Sigmoid colon (tissue), 7 donors: ENCODE results near the gene TEAD4. TPM values are rescaled to one million over a fixed set of nuclear protein-coding genes. Genes with fewer than 3 reads are reported as not detected.

Source experiments
- DNase-seq: peaks from one replicate; pipeline ENCODE4 v3.0.0-alpha.2; 2019
- H3K27ac ChIP-seq, 4 donors: fragments of 200-600 bp; sonication (generic); one replicate each; pipeline ENCODE4 v1.5.1; 2016 to 2019; ENCODE audit warnings: mild to moderate bottlenecking in 1 of 4
- H3K27me3 ChIP-seq, 3 donors: fragments of 200-600 bp; sonication (generic); one replicate each; pipeline ENCODE4 v1.5.1; 2019; ENCODE audit warnings: mild to moderate bottlenecking in 1 of 3
- H3K36me3 ChIP-seq, 4 donors: fragments of 200-600 bp; sonication (generic); one replicate each; pipeline ENCODE4 v1.5.1; 2016 to 2019
- H3K4me1 ChIP-seq, 4 donors: fragments of 200-600 bp; sonication (generic); one replicate each; pipeline ENCODE4 v1.5.1; 2017 to 2019
- H3K4me3 ChIP-seq, 4 donors: fragments of 200-600 bp; sonication (generic); one replicate each; pipeline ENCODE4 v1.5.1; 2017 to 2019; ENCODE audit warnings: mild to moderate bottlenecking in 2 of 4, moderate library complexity in 1 of 4
- H3K9me3 ChIP-seq, 4 donors: fragments of 200-600 bp in 3 of 4; sonication (generic) in 3 of 4; one replicate each; pipeline versions ENCODE4 v1.5.1 to v1.6.1; 2013 to 2019
- EP300 ChIP-seq, 4 donors: sonication (generic); formaldehyde crosslinking; IDR thresholded peaks; one replicate each; pipeline ENCODE4 v1.6.1; 2017; ENCODE audit warnings: antibody characterized with exemption in 4 of 4
- POLR2A ChIP-seq, 2 donors: fragments of 450-650 bp; IDR thresholded peaks; one replicate each; pipeline ENCODE4 v1.6.1; 2016; ENCODE audit warnings: antibody characterized with exemption in 2 of 2, mild to moderate bottlenecking in 2 of 2, moderate library complexity in 2 of 2
- POLR2AphosphoS5 ChIP-seq, 4 donors: sonication (generic); formaldehyde crosslinking; IDR thresholded peaks; one replicate each; pipeline ENCODE4 v1.6.1; 2017; ENCODE audit warnings: antibody characterized with exemption in 4 of 4
- WGBS, 2 donors: extraction: QIAGEN DNeasy Blood & Tissue Kit; methylation state at CpG; one replicate each; pipeline ENCODE4 v1.1.7; 2013; 5-methylcytosine and 5-hydroxymethylcytosine counted together
- intact Hi-C: fragments of 100-400 bp; cut with DNase I; formaldehyde crosslinking; loops from one replicate; pipeline ENCODE4 v1.15.1; 2023
- polyA plus RNA-seq, 3 donors: library from polyadenylated mRNA; stranded (reverse); fragments of 200-250 nt; gene quantifications; one replicate each; pipeline ENCODE4 v1.2.3, GENCODE V29; 2013
- total RNA-seq, 4 donors: library from RNA; depleted of rRNA; stranded (reverse); fragments of >200 nt; gene quantifications; one replicate each; pipeline ENCODE4 v1.1.0, GENCODE V29; 2016
- TF ChIP-seq, protein P1 (sequence below), 4 experiments: fragments of 450-650 bp in 3 of 4; fragments of 200-600 bp in 1 of 4; IDR thresholded peaks; one replicate each; pipeline ENCODE4 v1.5.1; 2016 to 2019; ENCODE audit warnings: antibody characterized with exemption in 4 of 4, mild to moderate bottlenecking in 3 of 4, moderate library complexity in 2 of 4
- donor health status: healthy with polysubstance abuse.
- donor health status: Bipolar disorder and iron deficiency.
- donor health status: healthy.

Gene TEAD4
- total and polyA plus RNA-seq, 7 donors: 1.6 to 31.2 (median 3.8) TPM

DNA sequence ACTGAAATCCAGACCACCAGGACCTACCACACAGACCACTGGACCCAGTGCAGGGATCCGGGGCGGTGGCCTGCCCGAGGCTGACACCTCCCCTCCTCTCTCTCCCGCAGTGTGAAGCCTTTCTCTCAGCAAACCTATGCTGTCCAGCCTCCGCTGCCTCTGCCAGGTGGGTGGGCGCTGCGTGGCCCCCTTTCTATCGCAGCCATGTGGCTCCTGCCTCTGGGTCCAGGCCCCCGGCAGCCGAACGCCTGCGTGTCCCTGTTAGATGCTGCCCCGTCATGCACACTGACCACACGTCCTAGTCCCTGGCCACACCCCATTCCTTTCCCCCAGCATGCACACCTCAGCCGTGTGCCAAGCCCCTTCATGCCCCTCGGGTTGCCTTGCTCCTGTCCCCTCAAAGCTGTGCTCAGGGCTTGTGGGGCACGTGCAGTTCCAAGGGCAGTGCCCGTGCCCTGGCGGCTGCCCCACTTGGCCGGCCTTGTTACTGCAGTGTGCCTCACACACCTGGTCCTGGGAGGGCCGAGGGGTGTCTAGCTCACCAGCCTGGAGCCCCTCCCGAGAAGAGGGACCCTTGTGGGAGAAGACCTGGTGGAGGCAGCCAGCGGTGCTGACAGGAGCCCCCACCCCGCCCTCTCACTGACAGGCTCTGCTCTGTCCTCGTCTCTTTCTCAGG lies 59.9 kb downstream of the TEAD4 start:
- no peak for DNase-seq
- Histone ChIP-seq H3K4me1 (no peaks in the 10 kb centered on the region), H3K4me3 (no peak overlapping the region), H3K9me3 (no peaks in the 10 kb centered on the region), H3K27ac (no peak overlapping the region), H3K27me3 (no peaks in the 10 kb centered on the region), H3K36me3 (peaks cover 0 to 4% (median 0%) of the 10 kb centered on the region in 4 donors)
- intact Hi-C loops: no loop called here
- 89 to 94% methylated on average over 25 of the region's 25 CpGs for WGBS, 2 donors
- TF ChIP-seq POLR2AphosphoS5 (IDR thresholded peaks at IDR 0.05) (no peak), POLR2A (IDR thresholded peaks at IDR 0.05) (no peak), EP300 (IDR thresholded peaks at IDR 0.05) (no peak)
- TF ChIP-seq, protein P1, sequence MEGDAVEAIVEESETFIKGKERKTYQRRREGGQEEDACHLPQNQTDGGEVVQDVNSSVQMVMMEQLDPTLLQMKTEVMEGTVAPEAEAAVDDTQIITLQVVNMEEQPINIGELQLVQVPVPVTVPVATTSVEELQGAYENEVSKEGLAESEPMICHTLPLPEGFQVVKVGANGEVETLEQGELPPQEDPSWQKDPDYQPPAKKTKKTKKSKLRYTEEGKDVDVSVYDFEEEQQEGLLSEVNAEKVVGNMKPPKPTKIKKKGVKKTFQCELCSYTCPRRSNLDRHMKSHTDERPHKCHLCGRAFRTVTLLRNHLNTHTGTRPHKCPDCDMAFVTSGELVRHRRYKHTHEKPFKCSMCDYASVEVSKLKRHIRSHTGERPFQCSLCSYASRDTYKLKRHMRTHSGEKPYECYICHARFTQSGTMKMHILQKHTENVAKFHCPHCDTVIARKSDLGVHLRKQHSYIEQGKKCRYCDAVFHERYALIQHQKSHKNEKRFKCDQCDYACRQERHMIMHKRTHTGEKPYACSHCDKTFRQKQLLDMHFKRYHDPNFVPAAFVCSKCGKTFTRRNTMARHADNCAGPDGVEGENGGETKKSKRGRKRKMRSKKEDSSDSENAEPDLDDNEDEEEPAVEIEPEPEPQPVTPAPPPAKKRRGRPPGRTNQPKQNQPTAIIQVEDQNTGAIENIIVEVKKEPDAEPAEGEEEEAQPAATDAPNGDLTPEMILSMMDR (IDR thresholded peaks at IDR 0.05): no peak

DNA sequence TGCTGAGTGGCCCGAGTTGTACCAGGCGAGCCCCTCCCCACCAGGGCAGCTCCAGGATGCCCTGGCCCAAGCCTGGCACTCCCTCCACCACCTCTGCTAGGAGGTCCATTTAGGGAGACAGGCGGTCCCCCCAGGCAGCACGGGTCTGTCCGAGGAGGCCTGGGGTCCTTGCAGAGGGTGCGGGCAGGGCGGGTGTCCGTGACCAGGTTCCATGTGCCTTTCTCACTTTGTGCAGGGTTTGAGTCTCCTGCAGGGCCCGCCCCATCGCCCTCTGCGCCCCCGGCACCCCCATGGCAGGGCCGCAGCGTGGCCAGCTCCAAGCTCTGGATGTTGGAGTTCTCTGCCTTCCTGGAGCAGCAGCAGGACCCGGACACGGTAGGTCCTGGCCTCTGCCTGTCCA lies 61.2 kb downstream of the TEAD4 start:
- intact Hi-C loops: no loop called here
- TF ChIP-seq, protein P1 (IDR thresholded peaks at IDR 0.05): no peak
- TF ChIP-seq POLR2AphosphoS5 (IDR thresholded peaks at IDR 0.05) (no peak), EP300 (IDR thresholded peaks at IDR 0.05) (no peak), POLR2A (IDR thresholded peaks at IDR 0.05) (no peak)

DNA sequence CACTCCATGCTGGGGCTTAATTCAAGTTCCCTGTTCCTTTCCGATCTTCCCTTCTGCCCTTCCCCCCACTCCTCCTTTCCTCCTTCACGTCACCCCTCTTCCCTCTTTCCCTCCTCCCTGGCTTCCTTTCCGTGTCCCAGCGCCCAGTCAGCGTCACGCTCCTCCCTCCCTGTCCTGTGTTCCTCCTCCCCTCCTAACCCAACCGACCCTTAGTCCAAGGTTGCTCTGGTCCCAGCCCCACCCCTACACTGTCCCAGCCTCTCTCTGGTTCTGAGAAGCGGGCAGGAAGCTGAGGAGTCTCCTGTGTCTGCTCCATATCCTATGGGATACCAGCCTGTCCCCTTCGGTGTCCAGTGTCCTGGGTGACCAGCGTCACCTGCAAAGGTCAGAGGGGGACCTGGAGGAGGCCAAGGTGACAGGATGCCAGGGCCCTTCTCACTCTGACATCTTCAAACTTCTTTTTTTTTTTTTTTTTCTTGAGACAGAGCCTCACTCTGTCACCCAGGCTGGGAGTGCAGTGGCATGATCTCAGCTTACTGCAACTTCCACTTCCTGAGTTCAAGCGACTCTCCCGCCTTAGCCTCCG lies 61.7 kb downstream of the TEAD4 start:
- no peak overlapping the region for H3K27ac ChIP-seq
- H3K4me1 ChIP-seq: no peaks in the 10 kb centered on the region
- peaks cover 0 to 4% (median 0%) of the 10 kb centered on the region in 4 donors for H3K36me3 ChIP-seq
- no peak overlapping the region for H3K4me3 ChIP-seq
- whole genome bisulfite sequencing, 2 donors: 88% methylated on average over 13 of the region's 13 CpGs
- DNase-seq: no peak
- no peaks in the 10 kb centered on the region for H3K9me3 ChIP-seq
- no peaks in the 10 kb centered on the region for H3K27me3 ChIP-seq
- intact Hi-C loops: no loop called here
- no peak for TF ChIP-seq POLR2A (IDR thresholded peaks at IDR 0.05)
- TF ChIP-seq, protein P1 (IDR thresholded peaks at IDR 0.05): no peak

More for the DNA sequence above, 61.2 kb downstream of the TEAD4 start:
- Histone ChIP-seq H3K4me1 (no peaks in the 10 kb centered on the region), H3K9me3 (no peaks in the 10 kb centered on the region), H3K36me3 (peaks cover 0 to 4% (median 0%) of the 10 kb centered on the region in 4 donors), H3K4me3 (no peak overlapping the region), H3K27me3 (no peaks in the 10 kb centered on the region), H3K27ac (no peak overlapping the region)
- no peak for DNase-seq
- WGBS, 2 donors: 93 to 96% methylated on average over 16 of the region's 16 CpGs

DNA sequence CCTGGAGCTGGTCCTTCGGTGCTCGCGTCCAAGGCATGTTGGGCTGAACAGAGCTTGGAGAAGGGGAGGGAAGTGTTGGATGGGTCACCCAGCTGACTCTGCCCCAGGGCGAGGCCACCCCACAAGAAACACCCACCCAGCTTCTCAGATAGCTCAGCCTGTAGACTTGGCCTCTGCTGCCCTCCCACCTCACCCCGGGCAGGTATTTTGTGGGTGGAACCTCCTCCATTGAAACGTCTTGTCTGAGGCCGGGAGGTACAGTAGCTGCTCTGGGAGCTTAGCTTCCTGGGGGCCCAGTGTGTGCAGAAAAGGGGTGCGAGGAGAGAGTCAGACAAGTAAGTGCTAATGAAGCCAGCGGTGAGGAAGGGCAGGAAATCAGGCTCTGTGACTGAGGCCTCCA lies 63.2 kb downstream of the TEAD4 start:
- 90 to 96% methylated on average over 9 of the region's 9 CpGs for WGBS, 2 donors
- H3K27ac ChIP-seq: no peak overlapping the region
- peaks cover 0 to 8% (median 0%) of the 10 kb centered on the region in 4 donors for H3K36me3 ChIP-seq
- H3K9me3 ChIP-seq: no peaks in the 10 kb centered on the region
- TF ChIP-seq POLR2A (IDR thresholded peaks at IDR 0.05) (no peak), EP300 (IDR thresholded peaks at IDR 0.05) (no peak), POLR2AphosphoS5 (IDR thresholded peaks at IDR 0.05) (no peak)
- TF ChIP-seq, protein P1 (IDR thresholded peaks at IDR 0.05): no peak
- no peaks in the 10 kb centered on the region for H3K4me1 ChIP-seq
- DNase-seq: no peak
- no peak overlapping the region for H3K4me3 ChIP-seq
- no peaks in the 10 kb centered on the region for H3K27me3 ChIP-seq
- intact Hi-C loops: no loop called here
